GM12873 (cell line): ENCODE results near the gene COL8A2.

Experiments used
- CTCF ChIP-seq: IDR thresholded peaks from 2 replicates; pipeline ENCODE4 v1.5.1; 2012; ENCODE audit warnings: low read depth, mild to moderate bottlenecking, moderate library complexity, low read length, control low read depth; ENCODE audit not compliant: insufficient read depth; ENCODE audit errors: missing control alignments

The COL8A2 gene

GRCh38 chr1:36166938-36167905 lies 42.2 kb upstream of the COL8A2 start:
- TF ChIP-seq CTCF = no peak

GRCh38 chr1:36166136-36166535 lies 41.1 kb upstream of the COL8A2 start:
- TF ChIP-seq CTCF = no peak

- no peak for TF ChIP-seq CTCF
Measured at GRCh38 chr1:36165145-36165544, 40.1 kb upstream of the COL8A2 start.

DNA sequence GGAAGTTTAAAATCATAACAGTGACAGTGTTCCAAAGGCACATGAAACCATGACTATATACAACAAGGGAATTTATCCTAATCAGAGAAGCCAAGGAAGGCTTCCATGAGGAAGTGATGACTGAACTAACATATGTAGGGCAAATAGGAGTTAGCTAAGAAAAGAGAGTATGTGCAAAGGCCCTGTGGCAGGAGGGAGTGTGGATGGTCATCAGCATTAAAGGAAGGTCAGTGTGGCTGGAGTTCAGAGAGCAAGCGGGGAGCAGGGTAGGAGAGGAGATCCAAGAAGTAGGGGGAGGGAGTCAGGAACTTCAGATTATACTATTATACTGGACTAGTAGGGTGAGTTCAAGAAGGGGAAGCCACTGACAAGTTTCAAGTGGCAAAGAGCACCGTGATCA lies 39.3 kb upstream of the COL8A2 start:
- TF ChIP-seq CTCF = no peak

GRCh38 chr1:36163426-36163825 lies 38.4 kb upstream of the COL8A2 start:
- TF ChIP-seq CTCF = no peak

DNA sequence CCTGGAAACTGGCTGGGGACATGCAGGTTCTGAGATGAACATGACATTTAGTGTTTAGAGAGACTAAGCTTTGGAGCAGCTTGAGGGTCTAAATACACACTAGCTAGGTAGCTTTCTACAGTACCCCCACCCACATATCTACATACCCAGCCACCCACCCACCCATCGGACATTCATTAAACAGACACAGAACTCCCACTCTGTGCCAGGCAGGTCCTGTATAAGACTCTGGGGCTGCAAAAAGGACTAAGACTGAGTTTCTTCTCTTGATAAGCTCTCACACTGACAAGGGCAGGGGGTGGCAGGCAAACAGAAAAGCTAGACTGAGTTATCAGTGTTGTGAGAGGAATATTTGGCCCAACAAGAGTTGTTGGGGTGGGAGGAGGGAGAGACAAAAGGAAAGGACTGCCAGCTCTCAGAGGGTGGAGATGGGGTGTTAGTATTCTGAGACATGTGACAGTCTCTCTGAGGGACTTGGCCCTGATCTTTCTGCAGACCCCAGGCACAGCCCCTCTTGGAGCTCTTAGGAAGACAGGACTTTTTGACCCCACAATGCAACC lies 37.7 kb upstream of the COL8A2 start:
- TF ChIP-seq CTCF = no peak
